ENCODE results near the gene STK32C.
A peak's percentile ranks its signal among the peaks of the same experiment; 100 is the strongest.

STK32C gene

GRCh38 chr10:132265890-132266496, 41.8 kb downstream of the STK32C start:
- no peak for DNase-seq (ENCODE audit: low spot score)

- DNase-seq (ENCODE audit: low spot score), result no peak
These were observed 42.5 kb downstream of the STK32C start for GRCh38 chr10:132264966-132265889.

GRCh38 chr10:132264306-132264950, 43.3 kb downstream of the STK32C start:
- no peak for DNase-seq (ENCODE audit: low spot score)

- no peak for DNase-seq (ENCODE audit: low spot score)
These were observed 43.9 kb downstream of the STK32C start for GRCh38 chr10:132263866-132264265.

- no peak for DNase-seq (ENCODE audit: low spot score)
These were observed 47.9 kb downstream of the STK32C start for GRCh38 chr10:132259702-132260482.

GRCh38 chr10:132258423-132258822, 49.3 kb downstream of the STK32C start:
- DNase-seq (ENCODE audit: low spot score), result no peak

GRCh38 chr10:132257907-132258306, 49.8 kb downstream of the STK32C start:
- no peak for DNase-seq (ENCODE audit: low spot score)

- DNase-seq (ENCODE audit: low spot score), result no peak
These were observed 50.5 kb downstream of the STK32C start for GRCh38 chr10:132257271-132257670.

- DNase-seq (ENCODE audit: low spot score), result no peak
These were observed 50.9 kb downstream of the STK32C start for GRCh38 chr10:132256866-132257265.

GRCh38 chr10:132255489-132256344, 52.0 kb downstream of the STK32C start:
- DNase-seq (ENCODE audit: low spot score), result no peak

- DNase-seq (ENCODE audit: low spot score), result no peak
These were observed 52.9 kb downstream of the STK32C start for GRCh38 chr10:132254841-132255240.

- no peak for DNase-seq (ENCODE audit: low spot score)
These were observed 54.6 kb downstream of the STK32C start for GRCh38 chr10:132253092-132253687.

- DNase-seq (ENCODE audit: low spot score), result no peak
These were observed 55.3 kb downstream of the STK32C start for GRCh38 chr10:132252412-132252811.

GRCh38 chr10:132251928-132252327, 55.8 kb downstream of the STK32C start:
- no peak for DNase-seq (ENCODE audit: low spot score)

- no peak for DNase-seq (ENCODE audit: low spot score)
These were observed 57.0 kb downstream of the STK32C start for GRCh38 chr10:132250481-132251475.

GRCh38 chr10:132249824-132250375, 57.9 kb downstream of the STK32C start:
- no peak for DNase-seq (ENCODE audit: low spot score)

- no peak for DNase-seq (ENCODE audit: low spot score)
These were observed 58.5 kb downstream of the STK32C start for GRCh38 chr10:132249226-132249724.

- peak; percentile 84 for DNase-seq (ENCODE audit: low spot score)
These were observed 59.1 kb downstream of the STK32C start for GRCh38 chr10:132248455-132249225.

Data from ecto neural progenitor cell (in vitro differentiated cells).